K562 (cell line): ENCODE data around the gene RANBP3. TPM values are rescaled to one million over a fixed set of nuclear protein-coding genes. Genes with fewer than 3 reads are reported as not detected.

ENCODE experiments used
- ATAC-seq: fragments of 200-7000 bp; cut with Tn5 transposase; 3 replicates; pipeline ENCODE4 v1.9.1; 2020; ENCODE audit warnings: moderate library complexity
- BruUV-seq: library from RNA; stranded (reverse); fragments of 400-500 nt; replicated peaks from 2 replicates; lab custom pipeline; 2021; lab: Mats Ljungman, UMichigan
- CTCF ChIA-PET: fragments of 300-600 bp; formaldehyde crosslinking; extraction: SDS; loops from one replicate; lab custom pipeline; 2021; ENCODE audit warnings: low intra/inter-chr PET ratio; lab: Yijun Ruan, JAX
- POLR2A ChIA-PET: fragments of 300-600, 350-650 bp; sonication (Branson Sonifier 250); formaldehyde crosslinking; extraction: SDS; loops from one replicate; lab custom pipeline; 2021; ENCODE audit warnings: antibody characterized with exemption, inconsistent platforms; lab: Yijun Ruan, JAX
- DNase-seq, 4 experiments: peaks; one replicate each; pipeline versions ENCODE4 v3.0.0 to v3.0.0-alpha.2; 2011 to 2018; ENCODE audit warnings: low spot score in 3 of 4, mixed read lengths in 3 of 4; ENCODE audit errors: extremely low read depth in 1 of 4
- FAIRE-seq: peaks from 2 replicates; lab custom pipeline; 2011; peaks lifted over from hg19 to GRCh38; lab: Jason Lieb, UNC
- H2AFZ ChIP-seq: 2 replicates; pipeline ENCODE4 v1.6.0; 2011; ENCODE audit warnings: low read depth, low read length, control low read depth, inconsistent platforms
- H3K27ac ChIP-seq: fragments of 200-600 bp; 3 replicates; pipeline ENCODE4 v1.8.0; 2011; ENCODE audit warnings: low read depth, mild to moderate bottlenecking, control low read depth, inconsistent platforms, low read length, moderate library complexity, mixed read lengths; ENCODE audit errors: extremely low read depth
- H3K27me3 ChIP-seq, 2 experiments: fragments of 300-600 bp in 1 of 2; 2 replicates in 1 of 2; 3 replicates in 1 of 2; pipeline versions ENCODE4 v1.6.0 to v1.8.0; 2011; ENCODE audit warnings: inconsistent platforms in 2 of 2, low read length in 2 of 2, mild to moderate bottlenecking in 1 of 2, mixed read lengths in 1 of 2, moderate library complexity in 1 of 2; ENCODE audit not compliant: control insufficient read depth in 2 of 2, insufficient read depth in 2 of 2
- H3K36me3 ChIP-seq: fragments of 300-600 bp; 3 replicates; pipeline ENCODE4 v1.8.0; 2011; ENCODE audit warnings: mild to moderate bottlenecking, low read length, inconsistent platforms; ENCODE audit not compliant: control insufficient read depth, insufficient read depth
- H3K4me1 ChIP-seq, 2 experiments: fragments of 200-600 bp in 1 of 2; replicated peaks in 1 of 2; 2 replicates in 1 of 2; 3 replicates in 1 of 2; pipeline versions ENCODE4 v1.5.1 to v1.8.0; 2011; ENCODE audit warnings: inconsistent platforms in 2 of 2, low read length in 2 of 2, mild to moderate bottlenecking in 1 of 2, mixed read lengths in 1 of 2, moderate library complexity in 1 of 2; ENCODE audit not compliant: control insufficient read depth in 2 of 2, insufficient read depth in 2 of 2
- H3K4me2 ChIP-seq: 2 replicates; pipeline ENCODE4 v1.6.1; 2011; ENCODE audit warnings: low read length, control low read depth, inconsistent platforms, mixed read lengths; ENCODE audit not compliant: insufficient read depth
- H3K4me3 ChIP-seq: fragments of 200-600 bp; sonication (generic), shearing (Covaris generic); 2 replicates; pipeline ENCODE4 v1.5.1; 2016; ENCODE audit warnings: control low read depth, inconsistent platforms
- H3K79me2 ChIP-seq: fragments of 200-600 bp; 3 replicates; pipeline ENCODE4 v1.8.0; 2011; ENCODE audit warnings: low read length, inconsistent platforms; ENCODE audit not compliant: control insufficient read depth, insufficient read depth
- H3K9ac ChIP-seq, 2 experiments: 2 replicates each; pipeline versions ENCODE4 v1.6.0 to v1.6.1; 2011; ENCODE audit warnings: low read depth in 2 of 2, low read length in 2 of 2, control low read depth in 1 of 2, inconsistent platforms in 1 of 2, mild to moderate bottlenecking in 1 of 2, mixed read lengths in 1 of 2; ENCODE audit not compliant: insufficient read depth in 1 of 2
- H3K9me1 ChIP-seq: one replicate; pipeline ENCODE4 v1.6.0; 2011; ENCODE audit warnings: inconsistent platforms, mild to moderate bottlenecking, low read length, moderate library complexity; ENCODE audit not compliant: control insufficient read depth, insufficient read depth
- H3K9me3 ChIP-seq: replicated peaks from 2 replicates; pipeline ENCODE4 v1.5.1; 2011; ENCODE audit warnings: low read depth, low read length, inconsistent platforms; ENCODE audit not compliant: control insufficient read depth, insufficient read depth
- H4K20me1 ChIP-seq: replicated peaks from 2 replicates; pipeline ENCODE4 v1.6.1; 2011; ENCODE audit warnings: low read length, inconsistent platforms, mixed read lengths; ENCODE audit not compliant: control insufficient read depth, insufficient read depth
- BCLAF1 ChIP-seq, 2 experiments: fragments of 450-650 bp in 1 of 2; IDR thresholded peaks; 2 replicates each; pipeline ENCODE4 v1.6.1; 2011 to 2017; ENCODE audit warnings: low read depth in 2 of 2, antibody characterized with exemption in 1 of 2, borderline replicate concordance in 1 of 2, low read length in 1 of 2, mild to moderate bottlenecking in 1 of 2, mixed read lengths in 1 of 2; ENCODE audit not compliant: control insufficient read depth in 1 of 2
- BRCA1 ChIP-seq, 2 experiments: fragments of 450-650 bp in 1 of 2; sonication (generic) in 1 of 2; formaldehyde crosslinking in 1 of 2; IDR thresholded peaks; 2 replicates each; pipeline versions ENCODE4 v1.5.0 to v1.6.1; 2017 to 2020; ENCODE audit warnings: mild to moderate bottlenecking in 1 of 2, missing genetic modification reagents in 1 of 2
- C11orf30 ChIP-seq: fragments of 450-650 bp; IDR thresholded peaks from 2 replicates; pipeline ENCODE4 v1.6.1; 2016; ENCODE audit warnings: low read depth, mild to moderate bottlenecking
- CCAR2 ChIP-seq: fragments of 200-400 bp; formaldehyde crosslinking; IDR thresholded peaks from 2 replicates; pipeline ENCODE4 v1.6.1; 2017; ENCODE audit warnings: mild to moderate bottlenecking, low read depth, low read length
- CHD2 ChIP-seq: IDR thresholded peaks from 2 replicates; pipeline ENCODE4 v1.6.1; 2011; ENCODE audit warnings: low read depth, low read length
- CXXC5 ChIP-seq: fragments of 250-450 bp; sonication (Bioruptor Pico); IDR thresholded peaks from 2 replicates; pipeline ENCODE4 v1.8.0; 2022; ENCODE audit warnings: inconsistent platforms, mild to moderate bottlenecking, moderate library complexity
- ELF1 ChIP-seq: fragments of 200-800 bp; sonication (Bioruptor generic); IDR thresholded peaks from 2 replicates; pipeline ENCODE4 v1.6.1; 2016; ENCODE audit warnings: missing genetic modification characterization, missing compliant biosample characterization
- EP300 ChIP-seq: IDR thresholded peaks from 2 replicates; pipeline ENCODE4 v1.6.1; 2012; ENCODE audit warnings: low read length, improper control_type of control experiment
- ETV1 ChIP-seq: fragments of 450-650 bp; conservative IDR thresholded peaks from 2 replicates; pipeline ENCODE4 v1.6.1; 2016; ENCODE audit warnings: missing genetic modification characterization, control low read depth, low read depth, missing compliant biosample characterization
- KDM2B ChIP-seq: fragments of 250-450 bp; sonication (Bioruptor Pico); IDR thresholded peaks from 2 replicates; pipeline ENCODE4 v1.8.0; 2021; ENCODE audit warnings: mild to moderate bottlenecking, moderate library complexity
- NEUROD1 ChIP-seq: fragments of 150-350 bp; IDR thresholded peaks from 2 replicates; pipeline ENCODE4 v1.6.1; 2014; ENCODE audit warnings: borderline replicate concordance, low read length, low read depth; ENCODE audit not compliant: partially characterized antibody
- POU5F1 ChIP-seq: fragments of 150-350 bp; IDR thresholded peaks from 2 replicates; pipeline ENCODE4 v1.6.1; 2014; ENCODE audit warnings: borderline replicate concordance, low read length, low read depth, mild to moderate bottlenecking; ENCODE audit not compliant: partially characterized antibody
- RAD21 ChIP-seq, 2 experiments: fragments of 250-450 bp in 1 of 2; fragments of 450-650 bp in 1 of 2; sonication (Bioruptor Pico) in 1 of 2; formaldehyde crosslinking in 1 of 2; IDR thresholded peaks in 1 of 2; conservative IDR thresholded peaks in 1 of 2; 2 replicates each; pipeline versions ENCODE4 v1.4.0 to v1.8.0; 2020 to 2022; ENCODE audit warnings: mild to moderate bottlenecking in 2 of 2, moderate library complexity in 1 of 2
- SOX6 ChIP-seq: fragments of 450-650 bp; IDR thresholded peaks from 2 replicates; pipeline ENCODE4 v1.6.1; 2014; ENCODE audit warnings: mild to moderate bottlenecking
- SRSF9 ChIP-seq: fragments of 200-400 bp; formaldehyde crosslinking; IDR thresholded peaks from 2 replicates; pipeline ENCODE4 v1.6.1; 2017; ENCODE audit warnings: low read depth, low read length, borderline replicate concordance
- STAT5B ChIP-seq: fragments of 250-450 bp; sonication (Bioruptor Pico); IDR thresholded peaks from 2 replicates; pipeline ENCODE4 v1.8.0; 2021; ENCODE audit warnings: mild to moderate bottlenecking, inconsistent platforms
- TCF7L2 ChIP-seq: fragments of 150-350 bp; IDR thresholded peaks from 2 replicates; pipeline ENCODE4 v1.6.1; 2016; ENCODE audit warnings: low read depth, mild to moderate bottlenecking, low read length, moderate library complexity
- YY1 ChIP-seq, 3 experiments: IDR thresholded peaks; 2 replicates each; pipeline ENCODE4 v1.6.1; 2011; ENCODE audit warnings: low read length in 2 of 3, mild to moderate bottlenecking in 2 of 3, moderate library complexity in 2 of 3, borderline replicate concordance in 1 of 3, control low read depth in 1 of 3, low read depth in 1 of 3; ENCODE audit not compliant: insufficient read depth in 3 of 3, insufficient replicate concordance in 2 of 3, control insufficient read depth in 1 of 3, insufficient read length in 1 of 3; ENCODE audit errors: extremely low read depth in 1 of 3
- ZBTB1 ChIP-seq: sonication (generic); formaldehyde crosslinking; IDR thresholded peaks from 2 replicates; pipeline ENCODE4 v1.8.1; 2023; ENCODE audit warnings: missing genetic modification reagents, low read depth, mild to moderate bottlenecking, borderline replicate concordance
- ZNF644 ChIP-seq: fragments of 200-800 bp; sonication (Bioruptor generic); IDR thresholded peaks from 2 replicates; pipeline ENCODE4 v1.6.1; 2016; ENCODE audit warnings: low read depth, missing genetic modification characterization, missing compliant biosample characterization
- WGBS: fragments of 100-300 bp; shearing (Covaris generic); methylation state at CpG from one replicate; pipeline ENCODE4 v1.1.6; 2016; ENCODE audit warnings: low coverage, mixed read lengths; ENCODE audit not compliant: insufficient coverage; ENCODE audit errors: missing lambda C conversion rate; 5-methylcytosine and 5-hydroxymethylcytosine counted together
- in situ Hi-C: fragments of 300-500 bp; cut with MboI; formaldehyde crosslinking; loops from 4 replicates; pipeline ENCODE4 v1.15.0; 2018; ENCODE audit warnings: inconsistent platforms, mixed read lengths
- intact Hi-C: fragments of 100-400 bp; cut with micrococcal nuclease; formaldehyde crosslinking; loops from 2 replicates; pipeline ENCODE4 v1.14.2; 2022
- polyA plus RNA-seq, 8 experiments: library from polyadenylated mRNA; depleted of rRNA in 4 of 8; stranded (reverse) in 5 of 8; unstranded in 3 of 8; fragments of >200 nt; fragmentation: Nextera tagmentation in 2 of 8; fragmentation: Illumina TruSeq in 1 of 8; extraction: Ambion mirVana in 2 of 8; extraction: Trizol in 1 of 8; gene quantifications; 2 replicates each; pipeline versions ENCODE4 v1.2.1 to v1.2.3, GENCODE V29; 2011 to 2014; ENCODE audit warnings: inconsistent platforms in 1 of 8, missing spikeins in 1 of 8
- total RNA-seq, 7 experiments: library from RNA; depleted of rRNA in 6 of 7; stranded (reverse); fragments of >200 nt in 6 of 7; fragmentation: Illumina TruSeq in 2 of 7; extraction: Trizol in 2 of 7; gene quantifications; 2 replicates each; pipeline versions ENCODE4 v1.2.1 to v1.2.3, GENCODE V29; 2011 to 2021; ENCODE audit warnings: low replicate concordance in 1 of 7

Gene RANBP3
- total and polyA plus RNA-seq, 9 of the 15 experiments (the other 6 are each of a cell fraction or from before 2014, with no cell fraction given), result 0.90 to 95.1 (median 63.2) TPM

GRCh38 chr19:5954293-5954692 is 23.6 kb downstream of the RANBP3 start:
- DNase-seq (no peak), FAIRE-seq (no peak), ATAC-seq (peak; percentile 5; the same call in 2 of the 3 replicates)
- Histone ChIP-seq H3K36me3 (peaks cover 45% of the 10 kb centered on the region), H3K9me1 (peaks cover 4% of the 10 kb centered on the region), H3K27ac (peak overlapping the region; percentile 70), H3K27me3 (no peaks in the 10 kb centered on the region), H3K79me2 (peaks cover 99% of the 10 kb centered on the region), H2AFZ (peak overlapping the region; percentile 3; the same call in 1 of the 2 replicates), H3K9ac (peak overlapping the region; percentile 65 to 91), H3K4me2 (peak overlapping the region; percentile 71), H4K20me1 (peaks cover 29% of the 10 kb centered on the region; the same call in 1 of the 2 replicates), H3K4me3 (no peak overlapping the region; the same call in 1 of the 2 replicates), H3K9me3 (no peaks in the 10 kb centered on the region), H3K4me1 (peaks cover 46% of the 10 kb centered on the region in 2 experiments)
- ChIA-PET POLR2A (interaction anchor here (1.1 to 4.7 kb wide), 2 partner anchors 14 to 50 kb away, joined by 3 to 41 read pairs; no protein-coding TSS in a partner anchor), CTCF (no interaction called here)
- WGBS, result 25% methylated on average over 6 of the region's 6 CpGs
- in situ Hi-C loops (no loop called here), intact Hi-C loops (no loop called here)
- BruUV-seq, result no TSS peak
- 0 out of 2 replicates have a peak, but pooled peaks have one; percentile 31 for TF ChIP-seq ETV1 (tag)
- no peak for TF ChIP-seq EP300
- TF ChIP-seq KDM2B (CRISPR knock-in tag), result no peak
- TF ChIP-seq CHD2, result no peak
- TF ChIP-seq CXXC5 (CRISPR knock-in tag), result no peak
- no peak for TF ChIP-seq RAD21 (CRISPR knock-in tag; conservative IDR thresholded peaks at IDR 0.05 in 1 of 2, IDR thresholded peaks at IDR 0.05 in 1 of 2)
- no peak for TF ChIP-seq ZNF644
- TF ChIP-seq NEUROD1, result no peak
- TF ChIP-seq SRSF9, result no peak
- TF ChIP-seq YY1 (IDR thresholded peaks at IDR 0.05; ENCODE audit: borderline replicate concordance in 1 of 3, control insufficient read depth in 1 of 3, extremely low read depth in 1 of 3, insufficient read depth in 3 of 3, insufficient read length in 1 of 3, insufficient replicate concordance in 2 of 3, low read depth in 1 of 3, low read length in 2 of 3), result peak in 1 of 3 experiments; percentile 6
- TF ChIP-seq TCF7L2, result no peak
- peak; percentile 32; the same call in 1 of the 2 replicates for TF ChIP-seq ELF1 (tag)
- no peak for TF ChIP-seq BCLAF1 (IDR thresholded peaks at IDR 0.05; ENCODE audit: borderline replicate concordance in 1 of 2, control insufficient read depth in 1 of 2, low read depth in 2 of 2, low read length in 1 of 2)
- TF ChIP-seq ZBTB1 (CRISPR knock-in tag), result no peak
- peak; percentile 3; the same call in 1 of the 2 replicates for TF ChIP-seq C11orf30
- no peak for TF ChIP-seq POU5F1
- no peak for TF ChIP-seq CCAR2
- no peak for TF ChIP-seq STAT5B (CRISPR knock-in tag)
- TF ChIP-seq SOX6, result no peak
- no peak for TF ChIP-seq BRCA1 (IDR thresholded peaks at IDR 0.05)
- TF ChIP-seq BRCA1 (CRISPR knock-in tag; IDR thresholded peaks at IDR 0.05), result no peak
